Measurements from ENCODE around the gene DMRTA2.

The DMRTA2 gene

DNA sequence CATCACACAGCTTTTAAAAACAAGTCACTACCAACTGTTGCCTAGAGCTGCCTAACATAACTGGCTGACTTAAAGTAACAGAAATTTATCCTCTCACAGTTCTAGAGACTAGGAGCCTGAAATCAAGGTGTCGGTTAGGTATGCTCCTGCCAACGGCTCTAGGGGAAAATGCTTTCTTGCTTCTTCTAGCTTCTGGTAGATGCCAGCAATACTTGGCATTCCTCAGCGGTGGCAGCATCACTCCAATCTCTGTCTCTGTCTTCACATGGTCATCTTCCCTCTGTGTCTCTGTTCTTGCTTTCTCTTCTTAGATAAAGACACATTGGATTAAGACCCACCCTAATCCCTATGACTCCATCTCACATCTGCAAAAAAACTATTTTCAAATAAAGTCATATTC is 51.5 kb downstream of the DMRTA2 start:
- no peak for DNase-seq

DNA sequence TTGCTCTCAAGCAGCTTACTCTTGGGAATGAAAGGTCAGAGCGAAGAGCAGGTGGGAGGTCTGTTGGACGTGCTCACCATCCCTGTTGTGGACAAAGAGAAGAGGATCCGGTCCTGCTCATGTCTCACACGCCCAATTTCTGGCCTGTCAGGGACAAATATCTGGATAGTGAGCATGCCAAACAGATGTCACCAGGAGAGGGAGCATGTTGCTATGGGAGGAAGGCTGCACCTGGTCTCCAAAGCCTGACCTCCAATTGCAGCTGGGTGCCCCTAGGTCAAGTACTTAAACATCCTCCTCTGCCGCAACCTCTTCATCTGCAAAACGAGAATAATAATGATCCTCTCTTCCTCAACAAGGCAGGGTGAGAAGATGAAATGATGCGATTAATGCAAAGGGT is 53.4 kb downstream of the DMRTA2 start:
- no peak for DNase-seq

DNA sequence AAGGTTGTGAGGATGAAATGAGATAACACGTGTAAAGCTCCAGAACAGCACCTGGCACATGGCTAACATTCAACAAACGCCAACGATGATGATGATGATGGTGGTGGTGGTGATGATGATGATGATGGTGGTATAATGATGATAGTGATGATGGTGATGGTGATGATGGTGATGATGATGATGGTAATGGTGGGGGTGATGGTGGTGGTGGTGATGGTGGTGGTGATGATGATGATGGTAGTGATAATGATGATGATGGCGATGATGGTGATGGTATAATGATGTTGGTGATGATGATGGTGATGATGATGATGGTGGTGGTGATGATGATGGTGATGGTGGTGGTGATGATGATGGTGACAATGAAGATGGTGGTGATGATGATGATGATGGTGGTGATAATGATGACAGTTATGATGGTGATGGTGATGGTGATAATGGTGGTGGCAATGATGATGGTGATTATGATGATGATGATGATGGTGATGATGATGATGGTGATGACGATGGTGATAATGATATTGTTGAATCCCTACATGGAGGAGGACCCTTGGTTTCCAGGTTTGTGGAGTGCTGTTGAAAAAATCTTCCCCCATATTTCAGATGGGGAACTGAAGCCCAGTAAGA is 54.1 kb downstream of the DMRTA2 start:
- no peak for DNase-seq

DNA sequence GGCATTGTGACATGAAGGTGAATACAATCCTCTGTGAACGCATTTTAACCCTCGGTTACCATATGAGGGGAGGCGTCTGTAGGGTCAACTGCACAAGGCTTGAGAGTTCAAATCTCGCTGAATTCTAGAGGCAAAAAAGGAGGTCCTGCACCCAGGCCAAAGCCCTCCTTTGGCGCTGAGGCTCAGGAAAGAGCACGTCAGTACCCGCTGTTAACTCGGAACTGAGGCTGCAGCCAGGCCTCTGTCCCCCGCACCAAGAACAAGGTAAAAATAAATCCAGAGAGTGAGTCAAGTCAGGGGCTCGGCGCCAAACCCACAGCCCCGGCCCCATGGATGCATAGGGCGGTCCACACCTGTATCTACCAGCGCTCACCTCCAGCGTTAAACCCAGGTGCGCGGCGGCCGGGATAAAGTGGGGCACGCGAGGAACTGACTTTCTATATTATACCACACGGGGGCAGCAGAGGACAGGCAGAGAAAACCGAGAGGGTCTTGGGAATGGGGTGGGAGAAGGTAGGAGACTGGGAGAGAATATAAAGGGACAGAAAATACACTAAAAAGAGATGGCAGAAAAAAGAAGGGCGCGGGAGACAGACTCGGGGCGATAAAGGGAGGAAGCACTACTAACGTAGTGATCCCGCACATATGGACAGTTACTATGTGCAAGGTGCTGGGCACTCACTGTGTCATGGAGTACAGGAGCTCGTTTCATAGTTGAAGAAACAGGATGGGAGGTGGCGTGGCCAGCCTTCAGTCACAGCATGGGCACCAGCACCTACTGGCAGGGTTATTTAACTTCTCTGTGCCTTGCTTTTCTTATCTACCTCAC is 54.9 kb downstream of the DMRTA2 start:
- DNase-seq, result peak in 2 of 6 experiments; percentile 11 to 12
